SKM-1 (cell line): ENCODE results near the gene STK40.

ENCODE experiments used
- DNase-seq: peaks from one replicate; lab custom pipeline; 2025; ENCODE audit not compliant: unreplicated experiment; lab: John Stamatoyannopoulos, UW

Gene STK40

DNA sequence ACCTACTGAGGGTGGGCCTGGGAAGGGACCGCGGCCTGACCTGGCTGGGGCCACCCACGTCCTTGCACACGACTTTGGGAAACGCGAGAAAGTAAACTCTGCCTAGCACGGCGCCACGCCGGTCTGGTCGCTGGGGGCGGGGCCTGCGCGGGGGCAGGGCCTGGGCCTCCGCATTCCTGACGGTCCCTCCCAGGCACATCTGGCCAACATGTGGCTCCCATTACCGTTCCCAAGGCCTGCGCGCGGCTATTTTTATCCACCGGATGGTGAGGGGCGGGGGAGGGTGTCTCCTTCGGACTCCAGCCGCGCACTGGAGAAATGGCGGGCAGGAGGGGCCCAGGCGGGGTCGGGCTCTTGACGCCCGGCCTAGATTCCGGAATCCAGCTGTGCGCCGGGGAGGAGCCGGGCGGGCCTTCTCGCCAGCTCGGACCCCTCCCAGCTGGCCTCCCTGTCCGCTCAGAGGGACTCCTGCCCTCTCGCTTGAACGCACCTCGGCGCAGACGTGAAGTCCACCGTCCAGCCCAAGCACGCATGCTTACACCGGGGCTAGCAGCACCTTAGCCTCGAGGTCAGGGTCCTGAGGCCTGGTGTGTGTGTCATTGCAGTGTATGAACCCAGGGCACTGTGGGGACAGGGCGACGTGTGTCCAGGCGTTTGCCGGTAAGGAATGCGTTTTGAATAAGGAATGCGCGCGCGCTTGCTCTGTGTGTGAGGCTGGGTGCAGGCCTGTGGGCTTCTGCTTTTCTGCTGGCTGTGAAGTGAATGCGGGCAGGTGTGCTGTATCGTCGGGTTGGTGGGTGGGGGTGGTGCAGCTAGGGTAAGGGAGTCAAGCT lies 64.4 kb downstream of the STK40 start:
- DNase-seq = no peak

DNA sequence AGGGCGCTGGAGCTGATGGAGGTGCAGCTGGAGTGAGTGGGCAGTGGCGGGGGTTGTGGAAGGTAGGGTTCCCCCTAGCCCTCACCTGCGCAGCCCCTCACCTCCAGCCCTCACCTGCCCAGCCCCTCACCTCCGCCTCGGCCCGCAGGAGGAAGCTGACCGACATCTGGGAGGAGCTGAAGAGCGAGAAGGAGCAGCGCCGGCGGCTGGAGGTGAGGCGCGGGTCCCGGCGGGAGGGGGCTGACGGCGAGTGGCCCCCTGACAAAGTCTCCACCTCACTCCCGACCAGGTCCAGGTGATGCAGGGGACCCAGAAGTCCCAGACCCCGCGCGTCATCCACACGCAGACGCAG lies 65.0 kb downstream of the STK40 start:
- no peak for DNase-seq

DNA sequence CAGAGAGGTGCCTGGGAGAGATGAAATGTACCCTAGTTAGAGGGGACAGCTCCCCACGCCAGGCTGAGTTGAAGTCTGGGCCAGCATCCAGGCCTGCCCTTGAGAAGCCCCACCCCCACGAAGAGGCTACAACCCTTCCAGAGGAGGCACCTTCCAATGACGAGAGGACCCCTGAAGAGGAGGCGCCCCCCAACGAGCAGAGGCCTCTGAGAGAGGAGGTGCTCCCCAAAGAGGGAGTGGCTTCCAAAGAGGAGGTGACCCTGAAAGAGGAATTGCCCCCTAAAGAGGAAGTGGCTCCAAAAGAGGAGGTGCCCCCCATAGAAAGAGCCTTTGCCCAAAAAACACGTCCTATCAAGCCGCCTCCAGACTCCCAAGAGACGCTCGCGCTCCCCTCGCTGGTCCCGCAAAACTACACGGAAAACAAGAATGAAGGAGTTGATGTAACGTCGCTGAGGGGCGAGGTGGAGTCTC lies 65.4 kb downstream of the STK40 start:
- no peak for DNase-seq

DNA sequence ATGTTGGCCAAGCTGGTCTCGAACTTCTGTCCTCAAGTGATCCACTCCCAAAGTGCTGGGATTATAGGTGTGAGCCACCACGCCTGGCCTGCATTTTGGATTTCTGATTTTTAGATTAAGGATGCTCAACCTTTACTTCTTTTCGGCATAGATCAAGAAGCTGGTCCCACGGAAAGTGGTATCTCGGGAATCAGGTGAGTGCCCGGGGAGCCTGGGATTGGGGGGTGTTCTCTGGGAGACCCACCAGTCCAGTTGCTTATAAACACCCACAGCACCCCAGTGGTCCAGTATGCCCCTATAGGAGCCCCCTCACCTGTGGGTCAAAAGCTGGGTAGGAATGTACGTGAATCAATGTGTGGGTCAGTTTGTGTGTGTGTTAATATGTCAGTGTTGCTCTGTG lies 76.3 kb downstream of the STK40 start:
- no peak for DNase-seq

DNA sequence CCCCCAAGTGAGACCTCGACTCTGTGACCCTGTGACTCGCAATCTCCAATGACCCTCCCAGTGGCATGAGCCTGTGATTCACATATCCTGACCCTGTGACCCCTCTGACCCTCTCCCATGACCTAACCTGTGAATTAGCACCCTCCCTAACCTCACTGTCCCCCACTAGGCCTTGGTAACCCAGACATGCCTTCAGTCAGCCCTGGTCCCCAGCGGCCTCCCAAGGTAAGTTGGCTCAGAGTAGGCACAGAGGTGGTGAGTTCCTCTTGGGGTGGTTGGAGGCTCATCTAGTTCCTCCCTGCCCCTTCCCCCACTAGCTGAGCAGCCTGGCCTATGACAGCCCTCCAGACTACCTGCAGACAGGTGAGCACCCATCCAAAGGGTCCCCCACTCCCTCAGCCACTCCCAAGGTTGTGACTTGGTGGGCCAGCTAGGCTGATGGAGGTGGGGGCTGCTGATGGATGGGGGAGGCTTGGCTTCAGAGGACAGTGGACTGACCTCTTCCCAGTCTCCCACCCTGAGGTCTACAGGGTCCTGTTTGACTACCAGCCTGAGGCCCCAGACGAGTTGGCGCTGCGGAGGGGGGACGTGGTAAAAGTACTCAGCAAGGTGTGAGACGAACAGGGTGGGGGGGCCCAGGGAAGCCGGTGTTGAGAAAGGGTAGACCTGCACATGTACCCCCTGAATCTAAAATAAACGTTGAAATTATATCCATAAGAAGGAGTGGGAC lies 78.0 kb downstream of the STK40 start:
- no peak for DNase-seq

DNA sequence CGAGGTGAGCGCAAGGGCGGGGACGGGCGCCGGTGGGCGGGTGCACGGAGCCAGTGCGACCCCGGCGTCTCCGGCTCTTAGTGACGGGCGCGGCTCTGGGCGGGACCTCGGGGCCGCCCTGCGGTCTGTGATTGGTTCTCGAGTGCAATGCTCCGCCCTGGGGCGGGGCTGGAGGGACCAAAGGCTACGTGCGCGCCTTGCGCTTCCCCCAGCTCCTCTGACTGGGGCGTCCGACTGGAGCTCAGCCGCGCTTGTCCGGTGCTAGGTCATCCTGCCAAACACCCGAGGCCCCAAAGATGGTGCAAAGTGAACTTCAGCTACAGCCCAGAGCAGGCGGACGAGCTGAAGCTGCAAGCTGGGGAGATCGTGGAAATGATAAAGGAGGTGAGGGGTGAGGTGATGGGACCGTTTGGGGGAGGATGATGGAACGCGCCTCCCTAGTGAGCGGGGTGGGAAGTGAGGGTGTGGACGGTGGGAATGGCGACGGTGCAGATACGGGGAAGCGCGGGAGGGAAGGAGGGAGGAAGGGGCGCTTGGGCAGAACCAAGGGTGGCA lies 78.7 kb downstream of the STK40 start:
- no peak for DNase-seq

DNA sequence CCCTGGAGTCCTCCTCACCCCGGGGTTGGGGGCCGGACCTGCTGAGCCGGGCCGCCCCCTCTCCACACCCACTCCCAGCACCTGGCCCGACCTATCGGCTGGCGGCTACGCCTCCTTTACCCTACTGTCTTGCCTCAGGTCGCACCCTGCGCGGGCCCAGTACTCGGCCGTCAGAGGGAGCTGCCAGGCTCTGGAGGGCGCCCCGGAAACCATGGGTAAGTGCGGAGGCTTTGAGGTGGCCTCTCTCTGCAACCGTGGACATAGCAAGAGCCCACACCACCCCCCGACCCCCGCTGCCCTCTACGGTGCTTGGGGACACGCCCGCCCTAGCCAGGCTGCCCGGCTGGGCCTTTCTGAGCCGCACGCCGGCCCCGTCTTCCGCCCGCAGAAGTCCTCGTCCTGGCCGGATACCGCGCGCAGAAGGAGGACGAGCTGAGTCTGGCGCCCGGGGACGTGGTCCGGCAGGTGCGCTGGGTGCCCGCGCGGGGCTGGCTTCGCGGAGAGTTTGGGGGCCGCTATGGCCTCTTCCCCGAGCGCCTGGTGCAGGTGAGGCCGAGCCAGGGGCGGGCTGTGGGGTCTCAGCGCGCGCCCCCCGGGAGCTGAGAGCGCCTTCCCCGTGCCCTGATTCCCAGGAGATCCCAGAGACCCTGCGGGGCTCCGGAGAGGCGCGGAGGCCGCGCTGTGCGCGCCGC lies 79.4 kb downstream of the STK40 start, which contains the start of gene SH3D21:
Gene SH3D21 (plus strand): TSS at position 159 of the 692 bp plus-strand sequence. CDS start 53 bp downstream, at position 212.
- no peak for DNase-seq

DNA sequence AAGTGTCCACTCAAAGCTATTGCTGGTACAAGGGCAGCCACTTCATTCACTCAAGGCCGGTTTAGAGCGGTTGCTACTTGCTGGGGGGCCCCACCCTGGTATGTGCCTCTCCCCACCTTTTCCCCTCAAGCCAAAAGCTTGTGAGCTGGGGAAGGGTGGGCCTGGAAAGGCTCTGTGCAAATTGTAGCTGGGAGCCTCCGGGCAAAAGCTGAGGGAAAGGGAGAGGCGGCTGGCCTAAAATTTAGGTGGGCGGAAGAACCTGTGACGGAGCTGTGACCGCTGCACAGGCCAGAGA lies 79.9 kb downstream of the STK40 start:
- no peak for DNase-seq

DNA sequence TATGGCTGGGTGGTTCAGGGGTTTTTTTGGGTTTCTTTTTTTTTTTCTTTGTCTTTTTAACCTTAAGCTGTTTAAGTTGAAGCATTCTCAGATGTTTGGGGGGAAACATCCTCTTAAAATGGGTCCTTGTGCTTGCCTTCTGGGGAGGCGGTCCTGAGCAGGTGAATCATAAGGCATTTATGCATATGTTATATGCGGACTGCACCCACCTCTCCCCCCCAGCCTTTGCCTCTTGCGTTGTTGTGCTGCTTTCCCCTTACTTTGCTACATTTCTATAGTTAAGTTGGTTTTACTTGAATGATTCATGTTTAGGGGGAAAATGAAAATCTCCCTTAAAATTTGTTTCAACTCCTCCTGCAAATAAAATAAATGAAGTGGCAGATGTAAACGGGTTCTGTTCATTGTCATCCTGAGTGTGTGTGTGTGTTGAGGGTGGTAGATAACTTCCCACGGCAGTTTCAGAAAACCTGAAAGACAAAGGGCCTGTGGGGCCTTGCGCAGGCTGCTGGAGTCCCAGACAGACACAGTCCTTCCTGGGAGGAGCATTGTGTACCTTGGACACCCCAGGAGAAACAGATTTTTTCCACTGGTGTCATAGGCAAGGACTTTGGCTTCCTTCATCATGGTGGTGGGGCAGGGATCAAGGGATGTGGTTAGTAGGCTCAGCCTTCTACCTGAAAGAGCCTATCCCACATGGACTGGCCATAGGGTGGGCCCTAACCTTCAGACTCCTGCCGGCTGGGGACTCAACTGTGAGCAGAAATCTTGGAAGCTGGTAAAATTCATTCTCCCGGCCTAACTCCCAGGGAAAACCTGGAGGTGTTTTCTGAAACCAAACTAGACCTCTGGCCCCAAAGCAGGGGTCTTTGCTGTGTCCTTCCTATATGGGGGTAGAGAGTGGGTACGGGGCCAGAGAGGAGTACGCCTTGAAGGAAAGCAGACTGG lies 80.5 kb downstream of the STK40 start:
- no peak for DNase-seq

DNA sequence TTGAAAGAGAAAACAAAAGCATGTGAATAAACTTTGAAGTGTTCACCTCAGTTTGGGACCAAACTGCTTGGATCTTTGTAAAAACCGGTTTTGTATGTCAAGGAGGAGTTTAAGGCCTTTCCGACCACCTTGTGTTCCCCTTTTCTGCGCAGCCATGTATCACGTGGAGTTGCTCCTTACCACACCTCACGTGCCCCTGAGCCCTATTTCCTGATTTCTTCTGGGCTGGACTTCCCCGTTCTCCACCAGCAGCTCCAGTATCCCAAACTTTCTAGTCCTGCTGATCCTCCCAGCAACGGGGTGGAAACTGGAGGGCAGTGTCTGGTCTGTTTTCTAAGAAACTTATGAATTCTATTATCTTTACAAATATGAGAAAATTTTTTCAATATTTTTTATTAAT lies 81.2 kb downstream of the STK40 start:
- no peak for DNase-seq

DNA sequence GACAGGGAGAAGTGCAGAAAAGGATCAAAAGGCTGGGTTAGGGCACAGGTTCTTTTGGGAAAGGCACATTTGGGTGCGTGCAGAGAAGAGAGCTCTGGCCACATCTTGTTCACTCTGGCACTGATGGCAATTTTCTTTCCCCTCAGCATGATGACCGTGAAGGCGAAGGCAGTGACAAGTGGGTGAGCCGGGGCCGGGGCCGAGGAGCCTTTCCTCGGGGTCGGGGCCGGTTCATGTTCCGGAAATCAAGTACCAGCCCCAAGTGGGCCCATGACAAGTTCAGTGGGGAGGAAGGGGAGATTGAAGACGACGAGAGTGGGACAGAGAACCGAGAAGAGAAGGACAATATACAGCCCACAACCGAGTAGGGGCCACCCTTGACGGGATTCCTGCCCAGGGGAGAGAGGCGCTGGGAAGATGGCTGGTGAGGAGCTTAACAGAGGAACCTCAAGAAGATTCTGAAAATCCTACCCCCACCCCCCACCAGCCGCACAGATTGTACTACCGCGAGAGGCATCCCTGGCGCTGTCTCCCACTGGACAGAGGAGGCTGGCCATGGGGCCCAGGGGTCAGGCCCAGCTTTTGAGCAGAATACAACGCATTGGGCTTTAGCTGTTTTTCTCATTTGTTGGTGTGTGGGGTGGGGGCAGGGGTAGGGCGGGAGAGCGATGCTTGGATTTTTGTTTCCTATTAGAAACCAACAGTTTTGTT lies 81.9 kb downstream of the STK40 start:
- DNase-seq = no peak

DNA sequence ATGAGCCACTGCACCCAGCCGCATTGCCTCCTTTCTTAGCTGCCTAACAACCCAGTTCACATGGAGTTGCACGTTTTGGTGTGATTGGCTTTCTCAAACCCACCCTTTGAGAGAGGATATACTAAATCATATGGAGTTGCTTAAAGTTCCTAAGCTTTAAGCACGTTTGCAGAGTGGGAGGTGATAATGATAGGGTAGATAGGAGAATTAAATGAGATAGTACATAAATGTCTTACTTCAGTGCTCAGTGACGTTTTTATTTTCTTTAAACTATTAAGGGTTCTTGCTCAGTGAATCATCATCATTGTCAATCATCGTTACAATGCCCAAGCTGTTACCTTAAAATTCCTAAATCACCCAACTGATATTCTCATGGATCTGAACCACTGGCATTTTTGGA lies 82.5 kb downstream of the STK40 start:
- no peak for DNase-seq

DNA sequence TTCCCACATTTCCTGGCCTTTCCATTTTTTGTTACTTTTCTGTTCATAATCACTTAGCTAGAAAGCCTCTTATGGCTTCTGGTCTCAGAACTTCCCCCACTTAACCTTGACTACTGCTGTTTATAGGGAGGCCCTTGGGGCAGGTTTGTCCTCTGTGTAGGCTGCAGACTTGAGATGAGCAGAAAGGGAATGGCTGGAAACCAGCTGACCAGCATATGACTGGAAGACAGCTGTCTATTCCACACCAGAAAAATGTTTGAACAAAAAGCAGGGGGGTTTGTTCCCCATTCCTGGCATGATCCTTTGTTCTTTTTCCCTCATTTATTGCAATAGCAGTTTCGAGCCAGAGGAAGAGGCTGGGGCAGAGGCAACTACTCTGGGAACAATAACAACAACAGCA lies 84.5 kb downstream of the STK40 start:
- no peak for DNase-seq

DNA sequence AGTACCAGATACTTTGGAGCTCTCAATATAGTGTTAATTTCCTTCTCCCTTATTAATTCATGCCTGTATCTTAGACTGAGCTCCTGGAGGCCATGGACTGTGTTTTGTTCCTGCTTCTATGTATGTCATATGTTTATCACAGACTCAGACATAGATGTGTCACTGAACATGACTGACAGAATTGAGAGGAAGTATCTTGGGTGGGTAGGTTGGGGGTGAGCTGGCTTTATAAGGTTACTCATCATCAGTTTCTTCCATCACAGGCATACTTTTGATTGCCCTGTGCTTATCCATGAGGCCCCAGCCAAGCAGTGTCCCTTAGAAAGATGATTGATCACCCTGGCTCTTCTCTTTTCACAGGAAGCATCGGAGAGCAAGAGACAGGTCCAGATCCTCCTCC lies 85.2 kb downstream of the STK40 start:
- DNase-seq = no peak

DNA sequence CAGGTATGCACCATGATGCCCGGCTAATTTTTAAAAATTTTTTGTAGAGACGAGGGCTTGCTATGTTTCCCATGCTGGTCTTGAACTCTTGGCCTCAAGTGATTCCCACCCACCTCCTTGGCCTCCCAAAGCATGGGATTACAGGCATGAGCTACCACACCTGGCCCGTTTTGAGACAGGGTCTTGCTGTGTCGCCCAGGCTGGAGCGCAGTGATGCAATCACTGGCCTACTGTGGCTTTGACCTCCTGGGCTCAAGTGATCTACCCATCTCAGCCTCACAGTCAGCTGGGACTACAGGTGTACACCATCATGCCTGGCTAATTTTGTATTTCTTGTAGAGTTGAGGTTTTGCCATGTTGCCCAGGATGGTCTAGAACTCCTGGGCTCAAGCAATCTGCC lies 87.1 kb downstream of the STK40 start:
- DNase-seq = no peak

DNA sequence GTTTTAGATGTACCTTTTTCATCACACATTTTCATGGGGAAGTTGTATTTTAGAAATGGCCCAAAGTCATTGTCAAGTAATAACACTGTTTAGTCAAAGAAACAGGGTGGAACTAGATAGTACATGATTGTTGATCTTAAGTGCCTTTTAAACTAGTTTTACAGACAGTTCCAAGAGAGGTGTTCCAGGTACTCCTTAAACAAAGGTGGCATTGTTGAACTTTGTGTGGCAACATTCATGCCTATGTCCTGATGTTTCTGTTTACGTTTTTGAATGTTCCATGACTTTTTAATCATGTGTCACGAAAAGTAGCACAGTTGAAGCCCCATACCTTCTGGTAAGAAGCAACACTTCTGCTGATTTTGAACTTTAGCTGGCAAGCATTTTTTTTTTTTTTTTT lies 88.7 kb downstream of the STK40 start:
- no peak for DNase-seq

DNA sequence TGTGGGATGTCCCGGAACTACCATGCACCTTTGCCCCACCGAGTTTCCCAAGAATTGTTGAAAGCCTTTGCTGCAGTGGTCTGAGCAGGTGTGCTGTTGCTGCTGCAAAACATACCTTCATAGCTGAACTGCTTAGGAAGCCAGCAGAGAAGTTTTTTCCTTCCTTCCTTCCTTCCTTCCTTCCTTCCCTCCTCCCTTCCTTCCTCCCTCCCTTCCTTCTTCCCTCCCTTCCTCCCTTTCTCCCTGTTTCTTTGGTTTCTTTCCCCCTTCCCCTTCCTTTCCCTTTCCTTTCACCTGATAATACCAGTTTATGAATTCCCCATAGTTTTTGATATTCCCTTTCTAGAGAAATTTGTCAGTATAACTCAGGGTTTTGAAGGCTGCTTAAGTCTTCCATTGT lies 90.3 kb downstream of the STK40 start:
- no peak for DNase-seq
